ENCODE measurements around the gene CUL5.
"Not testable (repeated sequence)": the region's sequence is repeated elsewhere in the genome, so short reads cannot be mapped to it uniquely, and the experiment has no call there.

The CUL5 gene

GRCh38 chr11:108117746-108118371 is 109.2 kb downstream of the CUL5 start:
- no peak for DNase-seq

DNA sequence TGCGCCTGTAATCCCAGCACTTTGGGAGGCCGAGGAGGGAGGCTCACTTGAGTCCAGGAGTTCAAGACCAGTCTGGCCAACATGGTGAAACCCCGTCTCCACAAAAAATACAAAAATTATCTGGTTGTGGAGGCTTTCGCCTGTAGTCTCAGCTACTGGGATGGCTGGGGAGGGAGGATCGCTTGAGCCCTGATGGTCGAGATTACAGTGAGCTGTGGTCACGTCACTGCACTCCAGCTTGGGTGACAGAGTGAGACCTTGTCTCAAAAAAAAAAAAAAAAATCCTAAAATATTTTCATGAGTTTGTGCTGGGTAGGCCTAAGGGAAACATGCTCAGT is 112.2 kb downstream of the CUL5 start:
- not testable (repeated sequence) for DNase-seq

GRCh38 chr11:108121274-108122155 is 112.8 kb downstream of the CUL5 start, which contains the start of gene ACAT1:
ACAT1 (plus strand) TSS chr11:108121567; CDS start chr11:108121607, 40 bp downstream.
- DNase-seq, result peak; percentile 95

GRCh38 chr11:108122166-108122628 is 113.5 kb downstream of the CUL5 start:
- DNase-seq, result no peak

DNA sequence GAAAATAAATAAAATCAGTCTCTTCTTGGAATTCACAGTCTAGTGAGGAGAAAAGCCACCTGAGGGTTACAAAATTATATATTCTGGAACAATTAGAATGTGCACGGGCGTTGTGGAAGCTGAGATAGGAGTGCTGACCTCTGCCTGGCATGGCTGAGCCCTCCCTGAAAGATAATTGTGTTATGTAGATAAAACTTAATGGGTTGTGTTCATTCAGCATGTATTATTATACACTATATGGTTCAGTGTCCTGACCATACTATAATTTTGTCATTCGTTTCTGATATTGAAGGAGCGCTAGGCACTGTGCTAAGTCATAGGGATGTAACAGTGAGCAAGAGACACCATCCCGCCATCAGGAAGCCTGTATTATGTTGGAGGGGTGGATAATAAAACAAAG is 116.4 kb downstream of the CUL5 start:
- DNase-seq, result no peak

- no peak for DNase-seq
Observed at GRCh38 chr11:108128772-108129171, 120.1 kb downstream of the CUL5 start.

DNA sequence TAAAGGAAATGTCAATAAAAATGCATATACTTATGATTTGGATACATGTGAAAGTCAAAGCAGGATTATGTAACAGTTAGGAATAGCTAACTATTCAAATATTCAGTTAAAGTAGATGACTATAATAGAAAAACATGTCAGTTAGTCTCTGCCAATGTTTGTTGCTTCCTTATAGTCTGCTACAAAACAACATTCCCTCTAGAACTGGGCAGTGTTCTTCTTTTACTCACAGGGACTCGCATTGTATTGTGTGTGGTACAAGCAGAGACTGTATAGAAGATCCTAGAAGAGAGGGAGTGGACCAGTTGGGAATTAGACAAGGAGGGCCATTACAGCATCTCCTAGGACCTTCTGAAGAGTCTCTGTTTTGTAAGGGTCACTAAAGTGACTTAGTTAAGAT is 123.3 kb downstream of the CUL5 start:
- no peak for DNase-seq

DNA sequence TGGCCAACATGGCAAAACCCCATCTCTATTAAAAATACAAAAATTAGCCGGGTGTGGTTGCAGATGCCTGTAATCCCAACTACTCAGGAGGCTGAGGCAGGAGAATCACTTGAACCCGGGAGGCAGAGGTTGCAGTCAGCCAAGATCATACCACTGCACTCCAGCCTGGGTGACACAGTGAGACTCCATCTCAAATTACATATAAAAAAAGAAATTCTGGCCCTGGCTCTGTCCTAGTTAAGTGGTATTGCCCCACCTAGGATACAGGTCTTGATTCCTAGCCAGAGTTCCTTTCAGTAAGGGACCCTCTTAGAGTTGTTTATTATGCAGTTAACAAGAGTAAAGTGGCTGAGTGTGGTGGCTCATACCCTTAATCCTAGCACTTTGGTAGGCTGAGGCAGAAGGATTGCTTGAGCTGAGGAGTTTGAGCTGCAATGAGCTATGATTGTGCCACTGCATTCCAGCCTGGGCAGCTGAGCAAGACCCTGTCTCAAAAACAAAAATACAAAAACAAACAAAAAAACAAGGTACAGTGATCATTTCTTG is 124.4 kb downstream of the CUL5 start:
- DNase-seq, result not testable (repeated sequence)

DNA sequence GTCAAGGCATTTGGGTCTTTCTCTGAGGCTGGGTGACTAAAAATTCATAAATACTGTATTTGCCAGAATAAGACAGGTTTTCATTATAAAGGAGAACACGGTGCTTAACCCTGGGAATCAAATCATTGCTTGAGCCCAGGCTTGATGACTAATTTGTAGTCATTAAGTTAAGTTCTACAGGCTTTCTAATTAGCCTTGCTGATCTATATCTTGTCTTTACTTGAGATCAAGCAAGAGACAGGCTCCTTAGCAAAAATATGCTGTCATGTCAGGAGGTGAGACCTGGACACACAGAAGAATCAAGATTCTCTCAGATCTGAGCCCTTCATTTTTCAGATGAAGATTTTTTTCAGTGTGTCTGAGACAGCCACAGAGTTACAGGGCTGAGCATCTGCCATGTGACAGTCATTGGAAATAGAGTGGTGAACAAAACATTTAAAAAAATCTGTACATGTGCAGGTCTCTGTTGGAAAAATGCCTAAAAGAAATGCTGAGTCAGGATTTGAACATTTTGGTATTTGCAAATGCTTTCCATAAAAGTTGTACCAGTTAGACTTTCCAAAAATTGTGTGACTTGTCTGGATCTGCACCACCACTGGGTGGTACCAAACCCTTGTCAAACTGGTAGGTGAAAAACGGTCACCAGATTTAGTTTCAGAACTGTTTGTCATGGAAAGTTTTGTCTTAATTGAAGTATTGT is 127.3 kb downstream of the CUL5 start:
- DNase-seq, result no peak

GRCh38 chr11:108137212-108137611 is 128.5 kb downstream of the CUL5 start:
- no peak for DNase-seq

GRCh38 chr11:108142304-108142703 is 133.6 kb downstream of the CUL5 start:
- no peak for DNase-seq

DNA sequence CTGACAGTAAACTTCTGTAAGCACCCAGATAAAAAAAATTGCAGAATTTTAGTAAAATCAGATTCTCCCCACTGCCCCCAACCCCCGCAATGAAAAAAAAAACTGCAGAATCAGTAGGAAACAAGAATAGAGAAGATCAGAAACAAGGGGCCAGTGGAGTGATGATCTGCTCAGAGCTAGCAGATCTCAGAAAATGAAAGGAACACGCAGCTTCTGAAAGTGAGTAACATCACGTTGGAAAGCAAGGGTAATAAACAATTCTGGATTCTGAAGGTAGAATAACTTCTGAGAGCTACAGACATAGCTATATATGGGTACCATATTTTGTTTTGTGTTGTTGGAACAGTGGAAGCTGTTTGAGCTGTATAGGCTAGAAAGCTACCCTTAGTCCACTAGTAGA is 135.9 kb downstream of the CUL5 start:
- DNase-seq, result no peak

- DNase-seq, result no peak
Observed at GRCh38 chr11:108147150-108147549, 138.5 kb downstream of the CUL5 start.

DNA sequence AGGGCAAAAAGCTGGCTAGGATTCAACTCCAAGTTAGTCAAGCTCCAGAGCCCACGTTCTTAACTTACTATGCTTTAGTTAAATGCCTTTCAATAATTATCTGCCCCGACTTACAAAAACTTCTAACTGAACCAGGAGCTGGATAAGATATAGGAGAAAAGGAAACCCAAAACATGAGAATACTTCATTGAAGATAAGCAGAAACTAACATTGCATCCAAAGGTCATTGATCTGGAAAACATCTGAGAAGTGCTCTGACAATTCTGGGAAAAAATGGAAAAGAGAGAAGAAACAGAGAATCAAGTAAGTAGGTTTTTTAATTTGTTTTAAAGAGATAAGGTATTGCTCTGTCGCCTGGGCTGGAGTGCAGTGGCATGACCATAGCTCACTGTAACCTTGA is 139.9 kb downstream of the CUL5 start:
- DNase-seq, result no peak

DNA sequence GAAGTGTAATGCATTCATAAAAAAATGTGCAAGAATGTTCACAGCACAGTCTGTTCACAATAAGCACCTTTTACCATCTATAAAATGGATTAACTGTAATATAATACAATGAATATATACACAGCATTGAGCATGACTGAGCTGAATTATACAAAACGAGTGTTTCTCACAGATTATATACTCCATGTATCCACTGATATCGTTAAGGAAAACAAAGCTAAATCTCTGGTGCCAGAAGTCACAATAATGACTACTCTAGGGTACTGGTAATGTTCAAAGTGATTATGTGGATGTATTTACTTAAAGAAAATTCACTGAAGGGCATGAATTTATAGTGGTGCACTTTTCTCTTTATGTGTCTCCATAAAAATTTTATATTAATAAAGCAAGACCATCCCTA is 145.9 kb downstream of the CUL5 start:
- no peak for DNase-seq

All from retina (tissue), 1 donor.